Cardiac fibroblast (primary cell): ENCODE measurements around the gene RANGRF.

ENCODE experiments used
- DNase-seq, 2 donors: peaks; one replicate each; pipeline versions ENCODE4 v3.0.0 to v3.0.0-alpha.2; 2010; ENCODE audit warnings: low read depth in 2 of 2
- H3K4me3 ChIP-seq, 2 donors: replicated peaks in 1 of 2; 1 replicate in 1 of 2; 2 replicates in 1 of 2; pipeline ENCODE4 v1.5.1; 2011; ENCODE audit warnings: low read depth in 2 of 2, low read length in 2 of 2, mild to moderate bottlenecking in 2 of 2, moderate library complexity in 1 of 2
- TF ChIP-seq, protein P1 (sequence below): IDR thresholded peaks from one replicate; pipeline ENCODE4 v1.5.1; 2011; ENCODE audit warnings: low read depth, mild to moderate bottlenecking, low read length, inconsistent platforms

The RANGRF gene

DNA sequence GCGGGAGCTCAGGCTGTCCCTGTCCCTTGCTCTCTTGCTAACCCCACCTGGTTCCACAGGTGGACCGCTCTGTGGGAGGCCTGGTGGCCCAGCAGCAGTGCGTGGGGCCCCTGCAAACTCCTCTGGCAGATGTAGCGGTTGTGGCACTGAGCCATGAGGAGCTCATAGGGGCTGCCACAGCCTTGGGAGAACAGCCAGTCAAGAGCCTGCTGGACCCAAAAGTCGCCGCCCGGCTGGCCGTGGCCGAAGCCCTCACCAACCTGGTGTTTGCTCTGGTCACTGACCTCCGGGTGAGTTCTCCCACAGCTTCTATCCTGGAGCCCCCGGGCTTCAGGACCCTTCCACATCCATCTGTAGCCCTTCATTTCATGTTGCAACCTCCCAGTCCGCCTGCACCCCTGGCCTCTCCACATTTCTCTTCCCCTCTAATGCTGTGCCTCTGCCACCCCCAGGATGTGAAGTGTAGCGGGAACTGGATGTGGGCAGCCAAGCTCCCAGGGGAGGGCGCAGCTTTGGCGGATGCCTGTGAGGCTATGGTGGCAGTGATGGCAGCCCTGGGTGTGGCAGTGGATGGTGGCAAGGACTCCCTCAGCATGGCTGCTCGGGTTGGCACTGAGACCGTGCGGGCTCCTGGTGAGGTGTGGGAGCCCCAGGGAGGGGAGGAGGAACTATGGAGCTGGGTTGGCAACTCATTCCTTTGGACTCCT, 23.5 kb upstream of the RANGRF start:
- TF ChIP-seq, protein P1, sequence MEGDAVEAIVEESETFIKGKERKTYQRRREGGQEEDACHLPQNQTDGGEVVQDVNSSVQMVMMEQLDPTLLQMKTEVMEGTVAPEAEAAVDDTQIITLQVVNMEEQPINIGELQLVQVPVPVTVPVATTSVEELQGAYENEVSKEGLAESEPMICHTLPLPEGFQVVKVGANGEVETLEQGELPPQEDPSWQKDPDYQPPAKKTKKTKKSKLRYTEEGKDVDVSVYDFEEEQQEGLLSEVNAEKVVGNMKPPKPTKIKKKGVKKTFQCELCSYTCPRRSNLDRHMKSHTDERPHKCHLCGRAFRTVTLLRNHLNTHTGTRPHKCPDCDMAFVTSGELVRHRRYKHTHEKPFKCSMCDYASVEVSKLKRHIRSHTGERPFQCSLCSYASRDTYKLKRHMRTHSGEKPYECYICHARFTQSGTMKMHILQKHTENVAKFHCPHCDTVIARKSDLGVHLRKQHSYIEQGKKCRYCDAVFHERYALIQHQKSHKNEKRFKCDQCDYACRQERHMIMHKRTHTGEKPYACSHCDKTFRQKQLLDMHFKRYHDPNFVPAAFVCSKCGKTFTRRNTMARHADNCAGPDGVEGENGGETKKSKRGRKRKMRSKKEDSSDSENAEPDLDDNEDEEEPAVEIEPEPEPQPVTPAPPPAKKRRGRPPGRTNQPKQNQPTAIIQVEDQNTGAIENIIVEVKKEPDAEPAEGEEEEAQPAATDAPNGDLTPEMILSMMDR = no peak
- no peak for DNase-seq
- H3K4me3 ChIP-seq = no peak overlapping the region

DNA sequence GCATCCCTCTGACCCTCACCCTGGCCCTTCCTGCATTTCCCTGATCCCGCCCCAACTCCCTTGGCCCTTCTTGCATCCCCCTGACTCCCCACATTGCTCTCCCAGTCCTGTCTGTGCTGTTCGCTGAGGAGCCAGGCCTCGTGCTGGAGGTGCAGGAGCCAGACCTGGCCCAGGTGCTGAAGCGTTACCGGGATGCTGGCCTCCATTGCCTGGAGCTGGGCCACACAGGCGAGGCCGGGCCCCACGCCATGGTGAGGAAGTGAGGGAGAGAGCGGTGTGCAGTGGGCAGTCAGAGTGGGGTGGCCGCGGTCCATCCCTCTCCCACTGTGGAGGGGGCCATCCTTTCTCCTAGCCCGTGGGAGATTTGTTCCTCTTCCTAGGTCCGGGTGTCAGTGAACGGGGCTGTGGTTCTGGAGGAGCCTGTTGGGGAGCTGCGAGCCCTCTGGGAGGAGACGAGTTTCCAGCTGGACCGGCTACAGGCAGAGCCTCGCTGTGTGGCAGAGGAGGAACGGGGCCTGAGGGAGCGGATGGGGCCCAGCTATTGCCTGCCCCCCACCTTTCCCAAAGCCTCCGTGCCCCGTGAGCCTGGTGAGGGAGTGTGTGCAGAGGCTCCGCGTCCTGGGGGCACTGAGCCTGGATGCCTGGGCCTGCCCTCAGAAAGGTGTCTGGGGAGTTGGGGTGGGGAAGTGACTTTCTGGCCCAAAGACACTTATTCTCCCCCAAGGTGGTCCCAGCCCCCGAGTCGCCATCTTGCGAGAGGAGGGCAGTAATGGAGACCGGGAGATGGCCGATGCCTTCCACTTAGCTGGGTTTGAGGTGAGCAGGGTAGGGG, 21.6 kb upstream of the RANGRF start:
- TF ChIP-seq, protein P1 = no peak
- DNase-seq = no peak
- no peak overlapping the region for H3K4me3 ChIP-seq

DNA sequence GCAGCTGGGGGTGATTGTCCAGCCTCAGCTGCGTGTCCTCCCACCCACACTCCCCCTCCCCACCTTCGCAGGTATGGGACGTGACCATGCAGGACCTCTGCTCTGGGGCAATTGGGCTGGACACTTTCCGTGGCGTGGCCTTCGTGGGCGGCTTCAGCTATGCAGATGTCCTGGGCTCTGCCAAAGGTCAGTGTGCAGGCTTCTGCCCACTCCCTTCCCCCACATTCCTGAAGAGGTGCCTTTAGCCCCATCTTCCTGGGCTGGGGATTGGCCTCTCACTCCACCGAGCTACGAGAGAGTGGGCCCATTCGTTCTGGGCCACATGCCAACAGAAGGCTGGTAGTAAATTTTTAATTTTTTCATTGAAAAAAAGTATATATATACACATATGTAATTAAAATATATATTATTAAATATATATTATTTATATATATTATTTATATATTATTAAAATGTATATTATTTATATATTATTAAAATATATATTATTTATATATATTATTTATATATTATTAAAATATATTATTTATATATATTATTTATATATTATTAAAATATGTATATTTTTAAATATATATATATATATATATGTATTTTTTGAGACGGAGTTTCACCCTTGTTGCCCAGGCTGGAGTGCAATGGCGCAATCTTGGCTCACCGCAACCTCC, 20.9 kb upstream of the RANGRF start:
- DNase-seq = no peak
- no peak overlapping the region for H3K4me3 ChIP-seq
- TF ChIP-seq, protein P1 = no peak

DNA sequence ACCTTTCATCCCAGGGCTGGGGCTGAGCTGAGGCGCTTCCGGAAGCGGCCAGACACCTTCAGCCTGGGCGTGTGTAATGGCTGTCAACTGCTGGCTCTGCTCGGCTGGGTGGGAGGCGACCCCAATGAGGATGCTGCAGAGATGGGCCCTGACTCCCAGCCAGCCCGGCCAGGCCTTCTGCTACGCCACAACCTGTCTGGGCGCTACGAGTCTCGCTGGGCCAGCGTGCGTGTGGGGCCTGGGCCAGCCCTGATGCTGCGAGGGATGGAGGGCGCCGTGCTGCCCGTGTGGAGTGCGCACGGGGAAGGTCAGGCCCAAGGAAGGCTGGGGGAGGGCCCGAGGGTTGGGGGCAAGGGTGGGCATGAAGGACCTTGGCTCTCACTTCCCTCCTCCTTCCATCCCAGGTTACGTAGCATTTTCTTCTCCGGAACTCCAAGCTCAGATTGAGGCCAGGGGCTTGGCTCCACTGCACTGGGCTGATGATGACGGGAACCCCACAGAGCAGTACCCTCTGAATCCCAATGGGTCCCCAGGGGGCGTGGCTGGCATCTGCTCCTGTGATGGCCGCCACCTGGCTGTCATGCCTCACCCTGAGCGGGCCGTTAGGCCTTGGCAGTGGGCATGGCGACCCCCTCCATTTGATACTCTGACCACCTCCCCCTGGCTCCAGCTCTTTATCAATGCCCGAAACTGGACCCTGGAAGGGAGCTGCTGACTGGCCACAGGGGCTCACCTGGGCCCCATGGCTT, 19.7 kb upstream of the RANGRF start:
- TF ChIP-seq, protein P1 = no peak
- no peak for DNase-seq
- no peak overlapping the region for H3K4me3 ChIP-seq

DNA sequence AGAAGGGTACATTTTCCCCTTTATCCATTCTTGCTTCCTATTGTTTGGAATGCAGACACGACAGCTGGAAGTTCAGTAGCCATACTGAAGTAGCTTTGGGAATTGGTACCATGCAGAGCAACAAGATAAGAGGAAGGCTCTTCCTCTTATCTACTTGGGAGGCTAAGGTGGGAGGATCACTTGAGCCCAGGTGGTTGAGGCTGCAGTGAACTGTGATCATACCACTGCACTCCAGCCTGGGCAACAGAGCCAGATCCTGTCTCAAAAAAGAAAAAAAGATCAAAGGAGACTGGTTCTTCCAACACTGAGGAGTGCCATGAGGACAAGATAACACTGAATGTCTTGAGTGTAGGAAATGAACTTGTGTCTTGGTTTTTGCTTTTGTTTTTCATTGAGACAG, 16.0 kb upstream of the RANGRF start:
- no peak overlapping the region for H3K4me3 ChIP-seq
- TF ChIP-seq, protein P1 = no peak

DNA sequence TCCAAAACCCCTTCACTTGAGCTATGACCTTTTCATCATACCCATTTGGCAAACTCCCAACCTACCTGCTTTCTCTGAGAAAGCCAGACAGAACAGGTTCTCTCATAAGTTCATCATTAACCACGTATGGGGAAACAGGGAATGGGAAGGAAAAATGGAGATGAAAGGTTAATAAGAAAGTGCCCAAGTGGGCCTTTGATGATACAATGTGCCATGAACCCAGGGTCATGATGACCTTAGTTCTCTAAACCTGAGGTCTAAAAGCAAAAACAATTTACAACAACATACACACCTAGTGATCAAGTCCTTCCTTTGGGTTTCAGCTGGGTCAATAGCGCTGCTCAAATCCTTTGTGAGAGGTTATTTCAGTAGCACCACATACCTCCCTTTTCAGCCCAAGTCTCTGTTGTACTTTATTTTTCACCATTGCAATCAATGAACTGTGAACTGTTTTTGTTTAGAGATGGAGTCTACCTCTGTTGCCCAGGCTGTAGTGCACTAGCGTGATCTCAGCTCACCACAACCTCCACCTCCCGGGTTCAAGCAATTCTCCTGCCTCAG, 14.5 kb upstream of the RANGRF start:
- TF ChIP-seq, protein P1 = no peak
- H3K4me3 ChIP-seq = no peak overlapping the region
- no peak for DNase-seq

More for the DNA sequence above, 16.0 kb upstream of the RANGRF start:
- DNase-seq = no peak
